ENCODE results near the gene SNX18.

Gene SNX18

DNA sequence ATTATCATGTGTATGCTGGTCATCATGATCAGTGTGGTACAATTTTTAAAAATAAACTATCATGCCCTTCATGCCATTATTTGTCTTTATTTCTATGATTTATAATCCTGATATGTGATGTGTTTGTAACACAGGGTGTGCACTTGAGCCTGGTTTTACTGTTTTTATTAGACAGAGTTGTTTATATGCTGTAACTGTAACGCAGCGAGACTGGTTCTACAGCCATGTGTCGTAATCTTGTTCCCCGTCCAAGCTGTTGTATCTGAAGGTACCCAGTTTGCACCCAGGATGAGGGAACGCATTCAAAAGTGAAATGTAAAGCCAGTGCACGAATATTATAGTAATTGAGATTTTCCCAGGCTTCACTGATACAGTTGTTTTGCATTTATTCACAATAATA lies 28.2 kb downstream of the SNX18 start:
- DNase-seq, result no peak

DNA sequence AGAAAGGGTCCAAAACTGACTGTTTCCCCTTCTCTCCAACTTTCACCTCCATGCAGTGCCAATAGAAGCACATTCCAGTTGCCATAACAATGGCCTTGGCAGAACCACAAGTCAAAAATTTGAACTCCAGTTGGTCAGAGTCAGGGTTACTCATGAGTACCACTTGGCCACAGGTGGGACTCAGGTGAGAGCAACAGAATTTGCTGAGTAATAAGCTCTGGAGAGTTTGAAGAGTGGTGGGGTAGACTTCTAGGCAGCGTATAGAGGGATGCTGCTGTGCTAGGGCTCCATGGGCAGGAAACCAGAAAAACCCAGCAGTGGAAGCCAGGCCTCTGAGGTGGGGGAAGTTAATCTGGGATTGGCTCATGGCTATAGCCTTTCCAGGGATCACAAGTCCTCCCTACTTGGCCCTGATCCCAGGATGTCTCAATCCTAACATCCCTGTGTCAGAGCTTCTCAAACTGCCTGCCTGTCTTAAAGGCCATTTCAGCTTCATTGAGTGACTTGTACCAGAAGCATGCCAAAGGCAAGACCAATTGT lies 30.2 kb downstream of the SNX18 start:
- DNase-seq, result no peak

GRCh38 chr5:54548565-54548964 lies 31.0 kb downstream of the SNX18 start:
- DNase-seq, result no peak

- DNase-seq, result no peak
These were observed 33.7 kb downstream of the SNX18 start for GRCh38 chr5:54551292-54551691.

DNA sequence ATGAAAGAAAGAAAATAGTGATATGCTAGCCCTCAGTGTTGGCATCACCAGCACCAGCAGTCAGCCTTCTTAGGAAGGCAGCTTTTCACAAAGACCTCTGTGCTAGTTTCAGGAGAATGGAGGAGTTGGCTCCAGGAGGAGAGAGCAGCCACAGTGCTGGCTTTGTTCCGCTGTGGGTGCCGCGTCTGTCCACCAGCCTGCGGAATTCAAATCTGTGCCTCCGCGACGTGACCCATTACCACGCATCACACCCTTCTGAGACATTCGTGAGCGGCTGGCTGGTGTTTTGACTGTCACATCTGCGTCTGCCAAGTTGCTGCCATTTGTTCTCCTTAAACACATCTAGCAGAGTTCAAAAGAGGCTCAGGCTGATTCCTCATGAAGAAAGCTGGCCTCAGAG lies 34.4 kb downstream of the SNX18 start:
- no peak for DNase-seq

DNA sequence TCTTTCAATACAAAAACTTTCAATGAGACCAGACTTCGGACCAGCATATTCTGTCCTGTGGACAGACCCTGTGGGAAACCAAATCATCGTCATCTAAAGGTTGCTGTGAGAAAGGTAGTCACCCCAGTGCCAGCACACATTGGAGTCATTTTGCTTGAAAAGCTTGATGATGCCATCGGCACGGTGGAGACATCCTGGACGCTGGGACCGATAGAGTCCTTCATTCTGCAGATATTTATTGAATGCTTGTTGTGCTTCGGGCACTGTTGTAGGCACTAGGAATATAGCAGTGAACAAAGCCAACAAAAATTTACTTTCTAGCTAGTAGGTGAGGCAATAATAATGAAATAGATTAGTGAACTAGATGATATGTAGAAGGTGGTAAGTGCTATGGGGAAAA lies 34.9 kb downstream of the SNX18 start:
- DNase-seq, result no peak

DNA sequence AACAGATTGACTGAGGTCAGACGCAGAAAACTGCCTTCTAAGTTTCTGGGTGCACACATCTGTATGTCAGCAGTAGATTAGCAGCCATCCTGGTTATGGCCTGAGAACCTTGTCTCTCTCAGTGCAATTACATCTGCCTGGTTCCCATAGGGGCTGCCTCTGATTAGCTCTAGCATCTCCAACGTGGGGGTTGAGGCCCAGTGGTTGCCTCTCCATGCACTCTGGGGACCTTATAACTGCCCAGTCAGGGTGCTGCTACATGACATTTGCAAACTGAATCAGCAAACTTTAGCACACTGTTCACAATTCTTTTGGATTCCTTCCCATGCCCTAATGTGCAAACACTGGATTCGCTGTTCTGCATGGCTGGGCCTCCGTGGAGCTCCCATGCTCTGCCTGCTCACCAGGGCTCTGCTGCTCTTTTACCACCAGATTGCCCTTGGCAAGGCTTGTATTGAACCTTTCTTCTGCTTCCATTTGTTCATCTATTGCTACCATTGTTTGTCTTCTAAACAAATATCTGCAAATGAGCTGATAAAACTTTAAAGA lies 36.2 kb downstream of the SNX18 start:
- DNase-seq, result no peak

DNA sequence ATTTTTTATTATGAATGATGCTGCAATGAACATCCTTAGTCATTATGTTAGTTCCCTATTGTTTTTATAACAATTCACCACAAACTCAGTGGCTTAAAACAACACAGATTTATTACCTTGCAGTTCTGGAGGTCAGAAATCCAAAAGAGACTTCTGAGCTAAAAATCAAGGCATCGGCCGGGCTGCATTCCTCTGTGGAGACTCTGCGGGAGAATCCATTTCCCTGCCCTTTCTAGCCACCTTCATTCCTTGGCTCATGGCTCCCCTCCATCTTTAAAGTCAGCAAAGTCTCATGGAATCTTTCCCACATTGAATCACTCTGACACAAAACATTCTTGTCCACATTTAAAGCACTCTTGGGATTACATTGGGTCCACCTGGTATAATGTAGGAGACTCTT lies 38.6 kb downstream of the SNX18 start:
- no peak for DNase-seq

DNA sequence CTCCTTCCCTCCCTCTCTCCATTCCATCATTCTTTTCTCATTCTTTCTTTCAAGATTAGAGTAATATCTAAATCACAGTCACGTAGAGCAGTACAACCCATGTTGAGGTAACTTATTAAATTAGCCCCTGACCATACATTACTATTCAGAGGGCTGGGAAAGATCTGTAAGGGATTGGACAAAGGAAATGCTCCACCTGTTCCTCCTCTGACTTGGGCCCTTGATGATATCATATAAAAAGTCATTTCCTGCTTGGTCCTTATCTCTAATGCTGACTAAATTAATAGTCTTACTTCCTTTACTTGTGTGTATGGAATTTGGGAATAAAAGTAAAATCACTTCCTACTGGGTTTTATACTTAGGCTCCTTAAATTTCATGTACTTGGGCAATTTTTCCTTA lies 40.8 kb downstream of the SNX18 start:
- DNase-seq, result no peak

DNA sequence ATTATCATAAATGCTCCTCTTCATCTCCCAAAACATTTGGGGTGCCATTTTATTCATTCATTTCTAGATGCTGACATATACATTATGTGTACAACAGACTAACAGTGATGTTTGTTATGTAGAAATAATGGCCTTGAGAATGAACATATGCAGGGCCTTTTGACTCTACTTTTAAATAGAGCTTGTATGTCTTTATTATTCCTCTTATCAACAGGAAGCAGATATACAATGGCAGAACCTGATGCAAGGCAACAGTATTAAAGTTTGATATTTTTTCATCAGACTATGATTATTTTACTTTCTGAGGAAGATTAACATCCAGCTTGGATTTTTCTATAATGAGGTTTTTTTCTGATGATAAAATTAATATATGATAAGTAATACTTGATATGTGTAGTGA lies 44.1 kb downstream of the SNX18 start:
- no peak for DNase-seq

DNA sequence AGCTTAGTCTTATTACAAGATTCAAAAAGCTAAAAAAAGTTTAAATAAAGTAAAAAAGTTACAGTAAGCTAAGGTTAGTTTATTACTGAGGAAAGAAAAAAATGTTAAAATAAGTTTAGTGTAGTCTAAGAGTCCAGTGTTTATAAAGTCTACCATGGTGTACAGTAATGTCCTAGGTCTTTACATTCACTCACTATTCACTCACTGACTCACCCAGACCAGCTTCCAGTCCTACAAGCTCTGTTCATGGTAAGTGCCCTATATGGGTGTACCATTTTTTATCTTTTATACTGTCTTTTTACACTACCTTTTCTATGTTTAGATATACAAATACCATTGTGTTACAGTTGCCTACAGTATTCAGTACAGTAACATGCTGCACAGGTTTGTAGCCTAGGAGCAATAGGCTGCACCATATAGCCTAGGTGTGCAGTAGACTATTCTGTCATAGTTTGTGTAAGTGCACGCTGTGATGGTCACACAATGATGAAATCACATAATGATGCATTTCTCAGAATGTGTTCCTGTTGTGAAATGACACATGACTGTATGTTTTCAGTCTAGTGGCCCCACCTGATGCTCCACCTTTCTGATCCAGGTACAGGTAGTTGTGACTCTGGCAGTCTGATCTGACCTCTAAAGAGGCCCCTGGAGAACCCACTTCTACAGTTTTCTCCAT lies 45.7 kb downstream of the SNX18 start:
- no peak for DNase-seq

DNA sequence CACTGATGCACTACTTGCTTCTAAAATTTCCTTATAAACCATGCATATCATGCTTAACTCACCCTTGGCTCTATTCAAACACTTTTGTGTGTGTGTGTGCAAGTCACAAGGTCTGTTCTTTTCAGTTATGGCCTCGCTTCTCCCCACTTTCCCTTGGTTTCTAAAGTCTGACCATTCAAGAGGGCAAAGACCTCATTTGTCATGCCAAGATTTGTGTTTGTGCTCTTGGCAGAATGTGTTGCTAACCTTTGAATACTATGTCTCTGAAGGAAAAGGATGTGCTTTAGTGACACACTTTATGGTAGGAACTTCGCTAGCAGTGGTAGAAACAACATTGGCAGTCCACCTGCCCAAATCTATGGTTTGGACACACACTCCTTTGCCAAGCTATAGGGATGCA lies 50.4 kb downstream of the SNX18 start:
- DNase-seq, result no peak

GRCh38 chr5:54570916-54571315 lies 53.4 kb downstream of the SNX18 start:
- DNase-seq, result no peak

DNA sequence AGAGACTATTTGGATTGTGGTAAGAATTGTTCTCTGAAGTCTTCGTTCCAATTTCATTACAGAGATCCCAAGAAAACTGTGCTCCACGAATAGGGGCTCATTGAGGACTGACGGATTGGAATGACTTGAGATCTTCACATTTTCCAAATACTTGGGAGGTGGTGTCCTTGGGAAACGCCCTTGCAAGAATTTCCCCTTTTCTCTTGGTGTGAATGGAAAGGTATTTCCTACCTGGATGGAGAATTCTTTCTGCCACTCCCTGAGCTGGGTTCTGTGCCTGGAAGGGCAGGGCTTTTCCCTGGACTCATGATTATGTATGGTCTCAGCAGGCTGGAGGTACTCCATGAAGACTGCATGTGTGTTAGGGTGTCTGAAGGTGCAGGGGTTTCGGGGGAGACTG lies 53.9 kb downstream of the SNX18 start:
- DNase-seq, result no peak

DNA sequence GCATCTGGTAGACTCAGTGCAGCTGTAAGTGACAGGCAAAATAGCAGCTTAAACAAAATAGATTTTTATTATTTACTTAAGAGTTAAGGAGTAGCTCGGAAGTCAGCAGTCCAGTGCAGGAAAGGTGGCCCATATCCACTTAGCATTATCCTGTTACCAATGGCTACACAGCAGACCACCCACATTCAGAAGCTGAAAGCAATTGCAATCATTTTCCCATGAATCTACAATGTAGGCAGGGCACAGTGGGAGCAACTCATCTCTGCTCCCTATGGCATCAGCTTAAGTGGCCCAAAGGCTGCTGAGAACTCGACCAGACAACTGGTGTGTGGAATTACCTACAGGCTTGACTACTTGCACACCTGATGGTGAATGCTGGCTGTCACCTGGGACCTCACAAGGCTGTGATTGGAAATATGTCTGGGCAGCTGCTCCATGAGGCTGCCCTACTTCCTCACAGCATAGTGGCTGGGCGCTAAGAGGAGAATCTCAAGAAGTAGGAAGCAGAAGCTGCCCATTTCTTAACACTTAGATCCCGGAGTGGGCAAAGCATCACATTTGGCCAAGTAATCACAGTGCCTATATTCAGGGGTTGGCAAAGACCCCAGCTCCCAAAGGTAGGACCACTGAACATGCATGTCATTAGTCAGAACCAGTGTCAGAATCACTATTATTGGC lies 56.4 kb downstream of the SNX18 start:
- no peak for DNase-seq

- DNase-seq, result no peak
These were observed 60.0 kb downstream of the SNX18 start for GRCh38 chr5:54577528-54577927.

- no peak for DNase-seq
These were observed 60.5 kb downstream of the SNX18 start for GRCh38 chr5:54577937-54578653.

DNA sequence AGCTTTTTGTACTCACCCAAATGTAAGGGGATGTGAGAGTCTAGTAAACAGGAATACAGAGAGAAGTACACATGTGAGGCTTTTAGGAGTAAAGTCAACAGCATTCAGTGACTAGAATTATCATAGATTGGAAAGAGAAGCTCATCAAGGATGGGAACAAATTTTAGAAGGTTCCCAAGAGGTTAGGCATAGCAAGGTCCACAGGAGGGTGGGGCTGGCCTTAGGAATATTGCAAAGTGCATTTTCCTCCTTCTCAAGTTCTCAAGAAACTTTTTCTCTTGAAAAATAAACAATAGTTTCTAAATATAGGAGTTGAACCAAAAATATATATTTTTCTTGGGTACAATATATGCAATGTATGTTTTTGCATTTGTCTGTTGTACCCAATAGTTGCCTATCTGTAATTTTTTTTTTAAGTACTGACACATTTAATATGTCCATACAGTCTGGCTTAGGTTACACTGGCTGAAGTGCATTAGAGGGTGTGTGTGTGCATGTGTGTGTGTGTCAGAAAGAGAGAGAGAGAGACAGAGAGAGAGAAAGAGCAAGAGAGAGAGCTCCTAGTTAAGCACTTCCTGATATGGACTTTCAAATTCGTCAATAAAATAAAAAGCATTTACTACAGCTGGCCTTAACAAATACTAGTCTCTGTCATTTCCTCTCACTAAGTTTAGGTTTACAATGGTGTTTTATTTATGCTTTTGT lies 62.2 kb downstream of the SNX18 start:
- DNase-seq, result no peak

- no peak for DNase-seq
These were observed 63.6 kb downstream of the SNX18 start for GRCh38 chr5:54580997-54581811.

DNA sequence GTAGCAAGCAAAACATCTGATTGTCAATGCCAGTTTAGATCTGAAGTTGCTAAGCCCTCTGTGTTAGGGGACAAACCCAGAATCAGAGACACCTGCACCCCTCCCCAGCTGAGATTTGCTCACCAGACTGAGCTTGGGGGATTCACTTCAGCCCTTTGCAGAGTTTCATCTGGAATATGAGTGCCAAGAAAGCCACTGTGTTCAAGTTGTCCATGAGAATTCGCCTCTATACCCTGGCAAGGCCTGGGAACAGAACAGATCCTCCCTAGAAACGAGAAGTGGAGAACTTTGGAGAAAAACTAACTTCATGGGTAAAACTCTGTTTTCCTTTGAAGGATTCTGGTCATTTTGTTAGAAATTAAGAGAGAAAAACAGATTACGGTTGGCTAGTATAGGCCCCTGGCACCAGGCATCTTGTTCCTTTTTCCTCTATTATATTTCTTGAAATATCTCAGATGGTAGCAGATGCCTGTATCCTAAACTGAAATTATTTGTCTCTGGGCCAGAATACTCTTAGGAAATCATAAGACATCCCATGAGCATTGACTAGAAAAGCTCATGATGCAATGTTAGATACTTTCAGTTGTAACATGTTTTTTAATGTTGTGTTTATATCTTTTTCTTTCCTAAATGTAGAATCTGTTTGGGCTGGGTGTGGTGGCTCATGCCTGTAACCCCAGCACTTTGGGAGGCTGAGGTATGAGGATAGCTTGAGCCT lies 64.4 kb downstream of the SNX18 start:
- DNase-seq, result no peak

DNA sequence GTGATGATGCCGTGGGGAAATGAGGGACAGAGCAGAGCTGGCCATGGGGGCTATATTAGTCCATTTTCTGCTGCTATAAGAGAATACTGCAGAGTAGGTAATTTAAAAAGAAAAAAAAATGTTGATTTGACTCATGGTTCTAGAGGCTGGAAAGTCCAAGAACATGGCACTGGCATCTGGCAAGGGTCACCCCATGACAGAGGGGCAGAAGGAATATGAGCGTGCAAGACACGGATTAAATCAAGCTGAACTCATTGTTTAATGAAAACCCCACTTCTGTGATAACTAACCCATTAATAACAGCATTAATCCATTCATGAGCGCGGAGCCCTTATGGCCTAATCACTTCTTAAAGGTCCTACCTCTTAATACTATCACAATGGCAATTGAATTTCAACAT lies 68.8 kb downstream of the SNX18 start:
- DNase-seq, result no peak

DNA sequence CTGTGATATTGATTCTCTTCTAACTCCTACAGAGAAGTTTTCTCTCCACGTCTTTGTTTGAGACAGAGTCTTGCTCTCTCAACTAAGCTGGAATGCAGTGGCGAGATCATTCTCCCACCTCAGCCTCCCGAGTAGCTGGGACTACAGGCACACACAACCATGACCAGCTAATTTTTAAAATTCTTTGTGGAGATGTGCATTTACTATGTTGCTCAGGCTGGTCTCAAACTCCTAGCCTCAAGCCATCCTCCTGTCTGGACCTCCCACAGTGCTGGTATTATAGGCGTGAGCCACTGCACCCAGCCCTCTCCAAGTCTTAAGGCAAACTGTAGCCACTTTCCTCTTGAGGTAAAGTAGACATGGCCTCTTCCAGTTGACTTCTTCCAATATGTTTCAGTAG lies 72.2 kb downstream of the SNX18 start:
- no peak for DNase-seq

All from COR-L47 (cell line).